ENCODE data around the gene ONECUT1.

- TF ChIP-seq CTCF (conservative IDR thresholded peaks at IDR 0.05) (no peak), ZFX (IDR thresholded peaks at IDR 0.05) (no peak)
These were observed 18.3 kb upstream of the ONECUT1 start for GRCh38 chr15:52808441-52808840.
